Astrocyte of the spinal cord (primary cell): ENCODE results near the gene L3MBTL1.

Source experiments
- DNase-seq: peaks from one replicate; pipeline ENCODE4 v3.0.0; 2011; ENCODE audit warnings: low read depth, low spot score
- H3K4me3 ChIP-seq: 2 replicates; pipeline ENCODE4 v1.5.1; 2011; ENCODE audit warnings: low read depth, mild to moderate bottlenecking, low read length, moderate library complexity
- CTCF ChIP-seq: IDR thresholded peaks from 2 replicates; pipeline ENCODE4 v1.5.1; 2012; ENCODE audit warnings: low read depth, mild to moderate bottlenecking, low read length, inconsistent platforms
- in situ Hi-C: cut with HindIII; loops from 2 replicates; pipeline ENCODE4 v1.10.0; 2017; ENCODE audit warnings: low sequenced_read_pairs

The L3MBTL1 gene

DNA sequence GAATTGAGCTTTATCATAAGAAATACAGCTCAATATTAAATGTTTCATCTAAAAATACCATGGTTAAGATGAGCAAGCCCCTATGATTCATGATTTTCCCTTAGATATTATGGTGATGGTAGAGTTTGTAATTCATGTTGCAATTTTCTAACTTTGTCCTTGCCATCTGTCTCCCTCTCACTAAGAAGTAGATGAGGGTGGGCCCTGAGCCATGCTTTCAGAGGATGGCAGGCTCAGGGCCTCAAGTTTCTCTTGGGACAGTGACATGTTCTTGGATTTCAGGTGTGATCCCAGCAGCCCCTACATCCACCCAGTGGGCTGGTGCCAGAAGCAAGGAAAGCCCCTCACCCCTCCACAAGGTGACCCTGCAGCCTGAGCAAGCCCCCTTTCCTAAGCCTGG, 25.6 kb downstream of the L3MBTL1 start:
- no peak for DNase-seq
- no peak overlapping the region for H3K4me3 ChIP-seq
- TF ChIP-seq CTCF = no peak
- in situ Hi-C loops = no loop called here

- no peak for TF ChIP-seq CTCF
- in situ Hi-C loops = no loop called here
- no peak overlapping the region for H3K4me3 ChIP-seq
- no peak for DNase-seq
Observed at GRCh38 chr20:43534016-43534415, 26.5 kb downstream of the L3MBTL1 start.

DNA sequence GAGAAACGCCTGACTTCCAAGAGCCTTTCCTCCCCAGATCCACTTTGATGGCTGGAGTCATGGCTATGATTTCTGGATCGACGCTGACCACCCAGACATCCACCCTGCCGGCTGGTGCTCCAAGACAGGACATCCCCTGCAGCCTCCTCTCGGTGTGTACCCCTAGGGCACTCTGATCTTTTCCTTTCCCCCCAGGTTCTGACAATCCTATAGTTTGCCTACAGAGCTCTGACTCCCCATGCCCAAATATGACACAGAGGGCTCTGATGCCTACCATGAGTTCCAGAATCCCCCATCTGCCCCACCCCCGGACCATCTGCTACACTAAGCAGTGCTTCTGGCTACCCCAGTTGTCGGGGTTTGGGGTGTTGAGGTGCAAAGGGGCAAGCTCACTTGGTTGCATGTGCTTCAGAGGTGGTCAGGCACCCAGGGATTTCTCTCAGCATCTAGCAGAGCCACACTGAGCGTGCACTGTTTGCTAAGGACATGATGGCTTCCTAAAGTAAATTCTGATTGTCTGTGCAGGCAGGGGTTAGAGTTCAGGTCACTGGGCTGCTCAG, 27.4 kb downstream of the L3MBTL1 start:
- in situ Hi-C loops = no loop called here
- H3K4me3 ChIP-seq = no peak overlapping the region
- no peak for TF ChIP-seq CTCF
- DNase-seq = no peak

DNA sequence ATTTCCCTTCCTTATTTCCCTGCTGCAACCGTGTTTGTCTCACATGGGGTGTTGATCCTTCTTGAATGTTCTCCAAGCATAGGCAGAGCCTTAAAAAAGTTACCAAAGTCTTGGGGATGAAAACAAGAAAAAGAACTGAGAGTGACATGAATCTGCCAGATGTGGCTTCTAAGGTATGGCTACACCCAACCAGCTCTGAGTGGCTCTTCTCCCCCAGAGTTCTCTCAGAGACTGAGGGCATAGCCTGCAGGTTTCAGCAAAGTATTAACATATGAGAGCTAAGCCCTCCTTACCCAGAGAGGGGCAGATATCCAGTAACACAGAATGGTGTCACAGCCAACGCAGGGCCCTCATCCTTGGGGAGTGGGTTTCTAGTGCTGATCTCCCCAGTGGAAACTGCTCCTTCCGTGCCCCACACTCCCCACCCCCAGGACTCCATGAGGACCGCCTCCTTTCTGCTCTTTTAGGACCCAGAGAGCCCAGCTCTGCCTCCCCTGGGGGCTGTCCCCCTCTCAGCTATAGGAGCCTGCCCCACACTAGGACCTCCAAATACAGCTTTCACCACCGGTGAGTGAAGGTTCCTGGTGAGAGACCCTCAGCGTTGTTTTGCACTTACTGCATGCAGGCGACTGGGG, 28.0 kb downstream of the L3MBTL1 start:
- DNase-seq = no peak
- H3K4me3 ChIP-seq = no peak overlapping the region
- TF ChIP-seq CTCF = no peak
- in situ Hi-C loops = no loop called here

DNA sequence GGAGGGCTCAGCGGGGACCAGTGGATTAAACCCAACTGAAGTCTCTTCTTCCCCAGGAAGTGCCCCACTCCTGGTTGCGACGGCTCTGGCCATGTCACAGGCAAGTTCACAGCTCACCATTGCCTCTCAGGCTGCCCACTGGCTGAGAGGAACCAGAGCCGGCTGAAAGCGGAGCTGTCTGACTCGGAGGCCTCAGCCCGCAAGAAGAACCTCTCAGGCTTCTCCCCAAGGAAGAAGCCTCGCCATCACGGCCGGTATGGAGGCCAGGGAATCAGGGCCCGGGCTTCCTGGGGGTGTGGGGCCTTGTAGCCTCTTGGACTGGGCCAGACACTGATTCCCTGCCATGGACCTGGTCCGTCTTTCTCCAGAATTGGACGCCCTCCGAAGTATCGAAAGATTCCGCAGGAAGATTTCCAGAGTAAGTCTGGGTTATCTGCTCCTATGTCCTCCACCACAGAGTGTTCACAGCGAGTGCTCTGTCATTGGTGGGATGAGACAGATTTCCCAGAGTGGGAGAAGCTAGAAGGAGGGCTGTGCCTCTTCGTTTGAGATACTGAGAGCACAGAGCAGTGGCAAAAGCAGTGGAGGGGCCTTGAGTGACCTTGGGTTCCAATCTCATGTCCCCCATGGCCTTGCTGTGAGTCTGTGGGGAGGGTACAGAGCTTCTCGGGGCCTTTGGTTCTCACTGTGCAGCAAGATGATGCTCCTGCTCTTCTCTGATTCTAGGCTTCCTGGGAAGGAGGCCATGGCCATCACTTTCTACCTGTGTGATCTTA, 28.7 kb downstream of the L3MBTL1 start:
- no peak for TF ChIP-seq CTCF
- in situ Hi-C loops = no loop called here
- DNase-seq = no peak
- H3K4me3 ChIP-seq = no peak overlapping the region

DNA sequence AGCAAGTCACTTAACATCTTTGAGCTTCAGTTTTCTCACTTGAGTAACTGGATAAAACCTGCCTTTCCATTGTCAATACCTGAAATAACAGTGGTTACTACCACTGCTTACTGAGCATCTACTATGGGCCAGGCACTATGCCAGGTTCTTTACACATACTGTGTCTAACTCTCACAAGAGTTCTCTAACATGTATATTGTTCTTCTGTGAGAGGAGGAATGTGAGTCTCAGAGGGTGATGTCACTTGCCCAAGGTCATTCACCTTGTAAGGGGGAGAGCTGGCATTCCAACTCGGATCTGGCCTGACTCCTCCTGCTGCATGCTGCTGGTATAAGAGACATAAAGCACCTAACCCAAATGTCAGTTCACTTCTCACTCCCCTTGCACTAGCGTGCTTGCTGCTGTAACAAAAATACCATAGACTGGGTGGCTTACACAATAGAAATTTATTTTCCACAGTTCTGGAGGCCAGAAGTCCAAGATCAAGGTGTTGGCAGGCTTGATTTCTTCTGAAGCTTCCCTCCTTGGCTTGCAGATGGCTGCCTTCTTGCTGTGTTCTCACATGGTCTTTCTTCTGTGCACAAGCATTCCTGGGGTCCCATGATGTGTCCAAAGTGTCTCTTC, 29.4 kb downstream of the L3MBTL1 start:
- DNase-seq = no peak
- TF ChIP-seq CTCF = no peak
- no peak overlapping the region for H3K4me3 ChIP-seq
- in situ Hi-C loops = no loop called here
